ENCODE results near the gene PKHD1. TPM values are rescaled to one million over a fixed set of nuclear protein-coding genes. Genes with fewer than 3 reads are reported as not detected.

The PKHD1 gene
- total and polyA plus RNA-seq, 2 of the 8 experiments (the other 6 are each of a cell fraction or from before 2014, with no cell fraction given): 0.06 to 0.09 TPM

DNA sequence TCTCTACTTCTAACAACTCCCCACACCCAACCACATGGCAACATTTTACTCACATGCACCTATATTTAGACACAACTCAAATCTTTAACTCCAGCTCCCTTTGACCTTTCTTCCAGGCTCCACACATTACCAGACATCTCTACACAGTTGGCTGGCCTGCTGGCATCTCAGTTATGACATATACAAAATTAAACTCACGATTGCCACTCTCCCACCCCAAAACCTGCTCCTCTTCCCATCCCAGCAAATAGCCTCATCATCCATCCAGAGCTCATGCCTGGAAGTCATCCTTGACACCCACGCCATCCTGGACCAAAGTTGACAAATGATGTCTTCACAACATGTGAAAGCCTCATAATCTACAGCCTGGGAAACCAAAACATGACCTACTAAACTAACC lies 176.6 kb downstream of the PKHD1 start (continued):
- TF ChIP-seq RBBP5 (IDR thresholded peaks at IDR 0.05; ENCODE audit: borderline replicate concordance, low read depth, low read length): no peak
- TF ChIP-seq CTBP2 (IDR thresholded peaks at IDR 0.05; ENCODE audit: borderline replicate concordance, insufficient read depth, insufficient read length, low read length): no peak
- no peak for TF ChIP-seq MAX (IDR thresholded peaks at IDR 0.05)
- no peak for TF ChIP-seq CREB1 (IDR thresholded peaks at IDR 0.05)
- no peak for TF ChIP-seq BACH1 (IDR thresholded peaks at IDR 0.05; ENCODE audit: low read length)
- TF ChIP-seq CBX5 (IDR thresholded peaks at IDR 0.05; ENCODE audit: low read depth, low read length): no peak

Data from H1 (cell line).